Stimulated activated CD8-positive, alpha-beta memory T cell treated with anti-CD3 and anti-CD28 coated beads, Interleukin-7, amount 100 ng/mL, for 24 hours (primary cell): Measurements from ENCODE around the gene CDCA4.
"Not testable (repeated sequence)": the region's sequence is repeated elsewhere in the genome, so short reads cannot be mapped to it uniquely, and the experiment has no call there.

Source experiments
- DNase-seq: peaks from one replicate; pipeline ENCODE4 v3.0.0-alpha.2; 2020; ENCODE audit warnings: low read depth

CDCA4 gene

DNA sequence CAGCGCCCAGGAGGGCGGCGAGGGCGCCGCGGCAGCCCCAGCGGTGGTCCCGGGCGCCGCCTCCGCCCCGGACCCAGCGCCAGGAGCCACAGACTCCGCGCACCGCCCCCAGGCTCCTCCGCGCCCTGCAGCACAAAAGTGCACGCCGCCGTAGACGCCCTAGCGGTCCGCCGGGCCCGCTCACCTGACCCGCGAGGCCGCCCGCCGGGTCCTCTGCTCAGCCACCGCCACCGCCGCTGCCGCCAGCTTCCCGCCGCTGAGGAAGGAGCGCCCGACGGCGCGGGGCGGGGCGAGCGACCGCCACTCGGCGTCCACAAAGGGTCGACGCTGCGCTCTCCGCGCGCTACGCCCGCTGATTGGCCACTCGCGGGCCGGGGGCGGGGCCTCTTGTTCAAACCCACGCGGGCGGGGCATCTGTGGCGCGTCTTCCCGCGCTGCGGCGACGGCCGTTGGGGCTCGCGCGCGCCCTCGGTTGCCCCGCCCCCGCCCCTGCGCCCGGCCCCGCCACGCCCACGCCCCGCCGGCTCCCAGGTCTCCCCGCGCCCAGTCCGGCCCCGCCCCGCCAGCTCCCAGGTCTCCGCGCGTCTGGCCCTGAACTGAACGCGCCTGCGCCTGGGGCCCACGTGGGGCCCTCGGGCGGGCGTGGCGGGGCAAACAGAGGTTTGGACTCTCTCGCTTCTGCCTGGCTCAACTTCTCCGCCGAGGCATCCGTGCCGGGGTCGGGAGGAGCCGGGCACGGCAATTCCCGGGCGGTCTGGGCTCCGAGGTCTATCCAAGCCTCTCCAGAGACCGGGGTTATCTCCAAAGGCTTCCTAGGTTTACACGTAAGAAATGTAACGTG, at the start of gene CDCA4:
Gene CDCA4 (minus strand): TSS at position 269 of the 841 bp plus-strand sequence. CDS start 9,154 bp downstream, outside the sequence.
- peak; percentile 95 for DNase-seq

DNA sequence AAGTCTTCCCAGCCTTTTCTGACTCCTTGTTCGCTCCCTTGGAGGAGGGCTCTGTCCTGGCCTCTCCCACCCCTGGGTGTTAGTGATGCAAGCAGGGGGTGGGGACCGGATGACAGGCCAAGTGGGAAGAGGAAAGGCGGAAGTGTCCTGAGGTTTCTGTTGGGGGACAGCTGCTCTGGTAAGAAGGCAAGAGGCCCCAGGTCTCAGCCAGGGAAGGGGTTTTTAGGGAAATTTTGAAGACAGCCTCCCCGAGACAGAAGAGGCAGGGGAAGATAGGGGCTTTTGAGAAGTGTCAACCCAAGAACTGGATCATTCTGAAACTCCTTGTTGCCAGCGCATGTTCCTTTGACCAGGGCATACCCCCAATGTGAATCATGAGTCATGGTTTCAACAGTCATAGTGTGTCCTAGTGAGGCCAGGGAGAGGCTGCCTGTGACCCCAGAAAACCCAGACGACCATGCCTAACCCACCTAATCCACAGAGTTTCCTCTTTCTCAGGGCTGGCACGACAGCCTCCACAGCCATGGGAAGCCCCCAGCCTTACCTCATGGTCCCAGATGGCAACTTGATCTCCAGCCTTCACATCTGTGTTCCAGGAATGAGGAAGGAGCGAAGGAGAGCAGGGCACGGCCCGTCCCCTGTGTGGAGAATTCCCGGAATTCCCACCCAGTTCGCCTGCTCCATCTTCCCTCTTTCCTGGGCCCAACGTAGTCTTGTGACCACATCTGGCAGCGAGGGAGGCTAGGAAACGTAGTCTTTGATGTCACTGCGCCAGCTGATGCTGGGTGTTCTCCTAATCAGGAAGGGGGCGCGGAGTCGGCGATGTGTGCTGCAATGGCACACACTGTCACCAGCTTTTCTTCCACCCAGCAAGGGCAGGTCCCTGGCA, 49.2 kb upstream of the CDCA4 start:
- no peak for DNase-seq

DNA sequence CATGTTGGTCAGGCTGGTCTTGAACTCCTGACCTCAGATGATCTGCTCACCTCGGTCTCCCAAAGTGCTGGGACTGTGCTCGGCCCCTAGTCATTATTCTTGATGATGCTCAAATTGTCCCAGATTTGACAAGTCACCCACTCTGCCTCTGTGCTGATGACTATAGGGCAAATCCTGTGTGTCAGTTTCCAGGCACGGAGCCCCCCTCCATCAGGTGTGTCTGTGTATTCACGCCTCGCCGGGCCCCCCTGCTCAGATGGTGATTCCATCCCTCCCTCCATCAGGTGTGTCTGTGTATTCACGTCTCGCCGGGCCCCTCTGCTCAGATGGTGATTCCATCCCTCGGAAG, 48.6 kb upstream of the CDCA4 start:
- DNase-seq = no peak

DNA sequence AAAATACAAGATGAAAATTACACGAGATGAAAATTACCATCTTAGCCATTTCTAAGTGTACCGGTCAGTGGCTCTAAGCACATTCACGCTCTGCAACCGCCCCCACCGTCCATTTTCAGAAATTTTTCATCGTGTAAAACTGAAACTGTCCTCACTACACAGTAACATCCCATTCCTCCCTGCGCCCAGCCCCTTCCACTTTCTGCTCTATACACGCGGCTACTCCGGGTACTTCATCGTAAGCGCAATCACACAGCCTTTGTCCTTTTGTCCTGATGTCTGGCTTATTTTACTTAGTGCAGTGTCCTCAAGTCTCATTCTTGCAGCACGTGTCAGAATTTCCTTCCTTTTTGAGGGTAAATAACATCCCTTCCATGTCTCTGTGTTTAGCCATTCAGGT, 47.9 kb upstream of the CDCA4 start:
- no peak for DNase-seq

DNA sequence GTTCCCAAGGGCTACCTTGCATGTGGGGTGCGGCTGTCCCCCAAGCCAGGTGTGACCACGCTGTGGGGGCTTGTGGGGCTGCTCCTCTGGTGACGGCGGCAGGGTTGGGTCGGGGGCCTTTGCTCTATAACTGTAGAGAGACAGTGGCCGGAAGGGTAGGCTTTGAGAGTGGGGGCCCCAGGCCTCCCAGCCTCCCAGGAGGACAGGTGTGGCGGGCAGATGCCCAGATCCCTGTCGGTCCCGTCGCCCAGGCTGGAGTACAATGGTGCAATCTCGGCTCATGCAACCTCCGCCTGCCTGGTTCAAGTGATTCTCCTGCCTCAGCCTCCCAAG, 47.1 kb upstream of the CDCA4 start:
- no peak for DNase-seq

DNA sequence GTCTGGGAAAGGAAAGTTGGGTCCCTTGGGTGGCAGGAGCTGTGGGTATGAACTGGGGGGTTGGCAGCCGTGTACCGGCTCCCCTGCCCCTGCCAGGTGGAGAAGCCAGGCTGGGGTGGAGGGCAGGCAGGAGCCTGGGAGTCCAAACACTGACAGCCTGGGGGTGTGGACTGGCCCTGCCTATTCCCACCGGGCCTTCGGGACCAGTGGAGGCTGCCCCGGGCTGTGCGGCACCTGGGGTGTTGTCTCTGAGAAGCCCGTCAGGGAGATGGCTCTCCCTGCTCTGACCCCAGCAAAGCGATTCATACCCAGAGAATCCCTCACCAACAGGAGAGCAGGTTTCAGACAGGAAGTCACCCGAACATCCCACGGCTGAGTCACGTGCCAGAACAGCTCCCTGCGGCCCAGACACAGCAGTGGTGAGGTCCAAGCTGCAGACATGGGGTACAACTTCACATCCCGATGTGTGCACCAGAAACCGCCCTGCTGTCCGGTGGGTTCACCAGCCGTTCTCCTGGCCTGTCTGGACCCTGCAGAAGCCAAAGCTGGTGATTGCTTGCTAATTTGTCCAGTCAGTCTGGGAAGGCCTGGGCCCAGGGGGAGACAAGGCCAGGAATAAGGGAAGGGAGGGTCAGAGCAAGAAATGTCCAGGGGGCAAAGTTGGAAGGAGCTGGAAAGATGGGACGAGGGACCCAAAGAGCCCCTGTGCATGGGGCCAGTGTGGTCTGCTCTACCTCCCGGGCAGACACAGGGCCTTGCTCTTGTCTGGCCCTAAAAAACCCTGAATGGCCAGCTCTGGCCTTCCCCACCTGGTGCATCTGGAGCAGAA, 46.5 kb upstream of the CDCA4 start:
- DNase-seq = peak; percentile 38

DNA sequence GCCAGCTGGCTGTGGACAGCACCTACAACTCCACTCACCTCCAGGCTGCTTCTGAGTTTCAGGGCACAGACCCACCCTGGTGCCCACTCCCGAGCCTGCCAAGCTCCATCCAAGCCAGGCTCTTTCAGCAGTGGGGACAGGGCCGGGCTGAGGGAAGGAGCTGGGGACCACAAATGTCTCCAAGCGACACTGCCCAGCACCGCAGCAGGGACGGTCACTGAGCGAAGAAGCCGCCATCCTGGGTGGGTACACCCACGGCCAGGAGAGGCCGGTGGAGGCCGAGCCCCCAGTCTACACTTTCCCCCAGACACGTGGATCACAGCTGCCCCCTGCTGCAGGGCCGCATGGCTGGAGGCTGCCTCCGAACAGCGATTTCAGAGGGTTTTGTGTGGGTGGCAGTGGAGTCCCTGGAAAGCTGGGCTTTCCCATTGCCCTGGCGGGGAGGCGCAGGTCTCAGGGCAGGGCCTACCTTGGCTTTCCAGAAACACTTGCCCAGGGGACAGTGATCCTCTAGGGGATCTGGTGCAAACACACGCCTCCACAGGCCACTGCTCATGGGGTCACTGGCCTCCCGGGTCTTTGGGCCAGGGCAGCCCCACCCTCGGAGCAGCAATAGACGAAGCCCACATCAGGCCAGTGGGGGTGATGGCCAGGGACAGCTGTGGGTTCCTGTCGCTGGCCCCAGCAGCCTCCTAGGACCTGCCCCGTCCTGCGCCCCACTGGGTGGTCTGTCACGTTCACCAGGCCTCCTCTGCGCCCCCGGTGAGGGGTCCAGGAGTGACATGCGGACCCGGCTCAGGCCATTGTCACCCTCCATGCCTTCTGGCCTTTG, 45.6 kb upstream of the CDCA4 start:
- DNase-seq = no peak

DNA sequence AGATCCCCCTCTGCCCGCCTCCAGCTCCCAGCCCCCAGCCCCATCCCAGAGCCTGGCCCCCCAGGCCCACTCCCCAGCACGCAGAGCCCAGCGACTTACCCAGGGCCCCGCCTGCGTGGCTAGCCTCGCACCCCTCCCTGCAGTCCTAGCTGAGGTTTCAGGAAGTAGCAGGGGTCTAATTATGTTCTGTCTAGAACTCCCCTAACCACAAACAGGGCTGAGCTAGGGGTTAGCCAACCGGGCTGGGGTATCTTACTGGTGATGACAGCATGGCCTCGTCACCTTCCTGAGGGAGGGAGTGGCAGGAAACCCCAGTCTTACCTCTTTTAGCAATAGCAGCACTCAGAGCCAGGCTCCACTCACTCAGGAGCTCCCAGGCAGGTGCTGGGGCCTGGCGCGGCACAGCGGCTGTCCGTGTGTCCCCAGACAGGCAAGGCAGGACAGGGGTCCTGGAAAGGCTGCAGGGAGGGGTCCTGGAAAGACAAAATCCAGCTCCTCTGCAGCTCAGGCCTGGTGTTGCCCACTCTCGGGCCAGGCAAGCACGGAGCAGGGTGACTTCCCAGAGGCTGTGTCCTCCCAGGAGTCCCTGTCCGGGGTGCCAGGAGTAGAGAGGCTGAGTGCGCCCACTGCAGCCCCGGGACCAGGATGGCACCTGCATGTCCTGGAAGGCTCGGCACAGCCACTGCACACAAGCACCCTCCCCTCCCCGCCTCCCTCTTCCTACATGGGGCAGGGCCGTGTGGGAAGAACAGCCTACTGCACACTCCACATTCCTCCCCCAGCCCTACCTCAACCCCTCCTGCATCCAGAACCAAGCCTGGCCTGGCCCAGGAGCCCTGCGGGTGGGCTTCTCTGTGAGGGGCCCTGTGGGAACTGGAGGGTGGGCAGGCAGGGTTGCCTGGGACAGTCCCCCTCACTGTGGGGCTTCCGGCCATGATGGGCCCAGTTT, 44.7 kb upstream of the CDCA4 start, which contains the start of gene GPR132:
Gene GPR132 (minus strand): TSS at position 151 of the 949 bp plus-strand sequence. CDS start 10,010 bp downstream, outside the sequence.
- DNase-seq = peak; percentile 63

DNA sequence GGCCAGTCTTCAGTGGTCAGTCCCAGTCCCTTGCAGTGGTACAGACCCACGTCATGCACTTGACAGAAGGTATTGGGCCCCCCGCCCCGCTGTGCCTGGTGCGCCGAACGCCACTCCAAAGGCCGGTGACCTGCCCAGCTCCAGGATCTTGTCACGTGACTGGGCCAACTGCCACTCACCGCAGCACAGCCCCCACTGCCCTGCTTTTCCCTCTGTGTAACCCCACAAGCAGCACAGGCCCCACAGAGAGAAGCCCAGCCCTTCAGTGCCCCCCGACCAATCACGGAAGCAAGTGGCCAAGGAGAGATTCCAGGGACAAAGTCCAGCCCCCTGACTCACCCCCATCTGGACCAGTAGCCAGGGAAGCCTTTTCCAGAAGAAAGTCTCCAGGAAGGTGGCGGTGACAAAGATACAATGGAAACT, 43.8 kb upstream of the CDCA4 start:
- DNase-seq = no peak

DNA sequence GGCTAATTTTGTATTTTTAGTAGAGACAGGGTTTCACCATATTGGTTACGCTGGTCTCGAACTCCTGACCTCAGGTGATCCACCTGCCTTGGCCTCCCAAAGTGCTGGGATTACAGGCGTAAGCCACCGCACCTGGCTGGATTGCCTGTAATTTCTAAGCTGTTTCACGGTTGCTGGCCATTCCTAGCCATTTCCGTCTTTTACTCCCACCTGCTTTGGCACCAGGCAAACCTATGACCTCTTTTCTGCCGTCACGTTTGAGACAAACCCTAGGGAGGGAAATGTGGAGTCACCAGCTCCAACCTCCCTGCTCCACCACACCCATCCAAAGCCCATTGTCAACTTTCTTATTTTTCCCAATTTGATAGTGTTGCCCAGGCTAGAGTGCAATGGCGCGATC, 43.1 kb upstream of the CDCA4 start:
- DNase-seq = no peak

DNA sequence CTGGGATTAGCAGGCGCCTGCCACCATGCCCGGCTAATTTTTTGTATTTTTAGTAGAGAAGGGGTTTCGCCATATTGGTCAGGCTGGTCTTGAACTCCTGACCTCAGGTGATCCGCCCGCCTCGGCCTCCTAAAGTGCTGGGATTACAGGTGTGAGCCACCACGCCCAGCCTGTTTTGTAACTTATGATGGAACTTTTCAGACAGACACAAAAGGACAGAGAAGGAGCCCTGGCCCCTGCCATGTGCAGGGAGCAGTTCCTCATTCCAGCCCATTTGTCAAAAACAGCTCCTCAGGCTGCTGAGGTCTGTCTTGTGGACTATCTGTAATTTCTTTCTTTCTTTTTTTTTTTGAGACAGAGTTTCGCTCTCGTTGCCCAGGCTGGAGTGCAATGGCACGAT, 42.6 kb upstream of the CDCA4 start:
- DNase-seq = not testable (repeated sequence)

DNA sequence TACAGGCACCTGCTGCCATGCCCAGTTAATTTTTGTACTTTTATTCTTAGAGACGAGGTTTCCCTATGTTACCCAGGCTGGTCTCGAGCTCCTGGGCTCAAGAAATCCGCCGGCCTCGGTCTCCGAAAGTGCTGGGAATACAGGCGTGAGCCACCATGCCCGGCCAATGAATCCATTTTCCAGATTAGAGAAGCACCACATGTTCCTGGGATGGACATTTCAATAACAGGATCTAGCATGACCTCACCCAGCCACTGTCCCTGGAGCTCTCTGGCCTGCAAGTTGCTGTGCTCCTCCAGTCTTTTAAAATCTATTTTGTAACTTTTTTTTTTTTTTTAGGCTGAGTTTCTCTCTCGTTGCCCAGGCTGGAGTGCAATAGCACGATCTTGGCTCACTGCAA, 42.2 kb upstream of the CDCA4 start:
- no peak for DNase-seq

DNA sequence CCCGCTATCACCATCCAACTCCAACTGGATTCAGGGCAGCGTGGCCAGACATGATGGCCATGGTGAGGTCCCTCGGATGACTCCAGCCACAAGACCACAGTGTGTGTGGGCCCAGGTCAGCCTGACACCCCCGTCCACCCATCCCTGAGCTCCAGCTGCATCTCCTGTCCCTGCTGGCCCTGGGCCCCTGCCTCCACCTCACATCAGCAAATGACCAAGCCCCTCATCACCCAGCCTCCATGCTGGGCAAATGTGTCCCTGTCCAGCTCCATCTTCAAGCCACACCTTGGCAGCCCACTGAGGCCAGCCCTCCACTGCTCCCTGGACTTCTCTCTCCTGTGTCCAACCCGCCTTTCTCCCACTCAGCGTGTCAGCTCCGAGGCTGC, 41.2 kb upstream of the CDCA4 start:
- DNase-seq = no peak

DNA sequence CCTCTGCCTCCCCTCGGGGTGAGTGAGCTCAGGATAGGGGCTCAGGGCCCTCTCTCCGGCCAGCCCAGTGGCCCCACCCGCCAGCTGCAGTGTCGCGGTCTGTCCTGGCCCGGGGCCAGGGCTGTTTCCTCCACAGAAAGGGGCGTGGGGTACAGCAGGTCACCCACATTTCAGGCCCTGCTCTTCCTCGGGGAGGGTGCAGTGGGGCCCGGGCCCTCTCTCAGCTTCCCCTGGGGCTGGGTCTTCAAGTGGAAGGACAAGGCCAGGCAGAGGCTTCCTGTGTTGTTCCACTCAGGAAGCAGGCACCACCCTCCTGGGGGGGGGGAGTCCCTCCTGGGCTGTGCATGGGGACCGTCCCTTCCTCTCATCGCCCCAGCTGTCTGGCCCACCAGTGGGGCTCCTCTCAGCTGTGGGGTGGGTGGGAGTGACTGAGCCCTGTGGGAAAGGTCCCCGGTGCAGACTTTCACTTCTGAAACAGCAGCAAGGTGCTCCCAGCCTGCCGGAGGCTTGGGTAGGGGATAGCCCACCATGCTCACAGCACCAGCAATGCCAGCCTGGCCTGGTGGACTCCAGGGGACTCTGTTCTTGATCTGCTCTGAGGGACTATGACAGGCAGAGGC, 40.7 kb upstream of the CDCA4 start:
- DNase-seq = peak; percentile 36

DNA sequence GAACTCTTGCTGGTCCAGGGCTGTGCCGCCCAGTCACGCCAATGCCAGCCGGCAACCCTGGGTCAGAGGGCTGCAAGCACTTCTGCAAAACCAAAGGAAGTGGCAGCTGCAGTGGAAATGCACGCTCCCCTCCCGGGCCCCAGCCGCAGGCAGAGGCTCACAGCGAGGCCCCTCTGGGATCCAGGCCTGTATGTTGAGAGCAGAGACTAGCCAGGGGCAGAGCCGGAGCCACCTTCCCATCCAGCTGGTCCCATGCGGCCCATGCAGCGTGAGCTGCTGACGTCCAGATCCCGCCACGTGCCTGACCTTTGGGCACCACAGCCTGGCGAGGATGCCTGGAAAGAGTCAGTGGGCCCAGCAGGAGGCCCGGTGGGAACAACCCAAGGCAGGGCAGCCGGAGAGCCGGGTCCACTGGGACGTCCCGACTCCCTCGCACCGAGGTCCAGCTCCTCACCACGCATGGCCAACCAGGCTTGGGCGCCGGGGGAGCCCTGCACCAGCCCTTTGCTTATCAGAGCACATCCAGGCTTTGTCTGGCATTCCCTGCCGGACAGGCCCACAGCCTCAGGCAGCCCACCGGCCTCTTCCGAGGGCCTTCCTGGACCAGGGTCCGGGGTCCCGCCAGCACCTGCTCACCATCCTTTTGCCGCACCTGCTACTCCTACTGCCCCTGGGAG, 40.0 kb upstream of the CDCA4 start:
- DNase-seq = no peak

DNA sequence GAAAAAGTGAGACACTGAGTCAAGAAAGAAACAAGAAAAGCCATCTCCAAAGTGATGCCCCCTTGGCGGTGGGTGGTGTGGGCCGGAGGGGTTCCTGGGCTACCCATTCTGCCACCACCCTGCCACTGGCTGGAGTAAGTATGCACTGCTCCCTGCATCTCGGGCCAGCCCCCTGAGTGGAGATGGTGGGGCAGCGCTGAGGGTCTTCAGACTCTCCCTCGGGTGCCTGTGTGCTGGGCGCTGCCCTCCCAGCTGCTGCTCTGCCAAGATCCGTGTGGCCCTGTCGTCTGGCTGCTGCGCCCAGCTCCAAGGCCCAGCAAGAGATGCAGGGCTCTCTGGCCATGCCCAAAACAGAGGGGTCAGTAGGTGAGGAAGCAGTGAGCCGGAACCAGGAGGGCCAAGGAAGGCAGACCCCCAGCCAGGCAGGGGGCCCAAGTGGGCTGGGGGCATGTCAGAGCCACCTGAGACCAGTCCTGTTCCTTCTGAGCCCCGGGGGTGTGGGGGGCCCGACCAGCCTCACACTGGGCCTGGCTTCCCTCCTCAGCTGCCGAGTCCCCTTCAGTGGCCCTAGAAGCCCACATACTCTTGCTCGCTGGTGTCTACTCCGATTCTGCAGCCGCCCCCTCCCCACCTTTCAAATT, 39.2 kb upstream of the CDCA4 start:
- DNase-seq = no peak

DNA sequence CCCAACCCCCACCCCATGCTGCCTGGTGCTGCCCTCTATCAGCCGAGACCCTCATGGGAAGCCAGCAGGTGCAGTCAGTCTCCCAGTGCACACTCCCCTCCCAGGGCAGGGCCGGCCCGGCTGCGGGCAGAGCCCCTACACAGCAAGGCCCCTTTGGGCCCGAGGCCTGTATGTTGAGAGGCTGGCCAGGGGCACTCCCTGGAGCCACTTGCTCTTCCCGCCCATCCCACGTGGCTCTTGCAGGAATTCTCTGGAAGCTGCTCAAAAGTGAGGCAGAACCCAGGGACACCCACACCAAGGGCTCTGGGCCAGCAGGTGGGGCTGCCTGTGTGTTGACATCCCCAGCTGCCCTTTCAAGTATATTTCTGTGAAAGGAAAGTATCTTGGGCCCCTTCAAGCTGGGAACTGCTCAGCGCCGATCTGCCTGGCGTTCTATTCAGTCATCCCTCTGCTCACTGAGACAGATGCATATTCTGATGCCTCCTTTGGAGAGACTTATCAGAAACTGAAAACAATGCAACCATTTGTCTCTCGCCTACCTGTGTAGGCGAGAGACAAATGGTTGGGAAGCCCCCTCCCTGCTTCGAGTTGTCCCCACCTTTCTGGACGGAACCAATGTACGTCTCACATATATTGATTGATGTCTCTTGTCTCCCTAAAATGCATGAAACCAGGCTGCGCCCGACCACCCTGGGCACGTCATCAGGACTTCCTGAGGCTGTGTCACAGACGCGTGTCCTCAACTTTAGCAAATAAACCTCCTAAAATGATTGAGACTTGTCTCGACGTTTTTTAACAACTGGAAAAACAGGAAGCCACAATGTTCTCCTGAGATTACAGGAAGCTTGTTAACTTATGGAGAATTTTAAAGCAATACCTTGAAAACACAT, 38.4 kb upstream of the CDCA4 start:
- no peak for DNase-seq
